ENCODE measurements around the gene PPP1R15A.
"Not testable (repeated sequence)": the region's sequence is repeated elsewhere in the genome, so short reads cannot be mapped to it uniquely, and the experiment has no call there.

The PPP1R15A gene

GRCh38 chr19:48859711-48860572 lies 12.3 kb upstream of the PPP1R15A start:
- no peak for DNase-seq (ENCODE audit: low spot score)

DNA sequence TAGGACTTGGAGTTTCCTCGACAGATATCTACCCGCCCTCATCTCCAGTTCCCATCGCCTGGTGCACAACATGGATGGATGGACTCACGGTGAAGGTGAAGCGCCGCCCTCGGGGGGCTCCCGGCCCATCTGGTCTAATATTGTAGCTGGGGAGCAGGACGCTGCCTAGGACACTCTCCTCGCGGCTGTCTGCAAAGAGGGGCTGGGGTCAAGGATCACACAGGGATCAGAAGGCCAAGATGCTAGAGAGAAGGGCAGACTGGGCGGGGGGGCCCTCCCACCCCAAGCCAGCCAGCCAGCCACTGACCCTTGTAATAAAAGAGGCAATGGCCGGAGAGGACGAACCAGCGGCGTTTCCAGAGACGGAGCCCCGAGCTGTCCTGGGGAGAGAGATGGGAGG lies 10.9 kb upstream of the PPP1R15A start:
- no peak for DNase-seq (ENCODE audit: low spot score)

- DNase-seq (ENCODE audit: low spot score): no peak
Observed at GRCh38 chr19:48862827-48863226, 9.4 kb upstream of the PPP1R15A start.

GRCh38 chr19:48866692-48867091 lies 5.5 kb upstream of the PPP1R15A start:
- DNase-seq (ENCODE audit: low spot score): no peak

DNA sequence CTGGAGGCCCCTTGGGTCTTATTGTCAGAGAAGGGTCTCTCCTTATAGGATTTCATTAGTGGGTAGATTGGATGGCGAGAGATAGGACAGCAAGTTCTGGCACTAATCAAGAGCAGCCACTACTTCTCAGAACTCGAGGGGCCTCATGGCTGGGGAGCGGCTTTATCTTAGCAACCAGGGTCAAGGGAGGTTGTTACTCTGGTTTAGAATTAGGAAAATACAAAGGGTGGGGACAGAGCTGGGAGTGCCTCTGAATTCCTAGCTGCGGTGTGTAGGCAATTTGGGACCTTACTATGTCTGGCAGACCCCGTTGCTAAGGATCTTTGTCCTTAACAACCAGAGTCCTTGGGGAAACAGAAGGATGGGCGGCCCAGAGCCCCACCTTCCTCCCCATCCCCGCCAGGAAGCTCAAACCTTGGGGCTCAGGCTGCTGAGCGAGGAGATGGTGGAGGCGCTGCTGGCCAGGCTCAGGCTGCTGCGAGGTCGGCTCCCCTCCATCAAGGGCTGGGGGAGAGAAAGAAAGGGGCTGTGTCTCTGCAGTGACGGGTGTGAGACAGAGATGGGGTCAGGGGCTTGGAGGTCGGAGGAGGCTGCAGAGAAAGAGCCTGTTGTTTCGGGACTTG lies 5.0 kb upstream of the PPP1R15A start:
- no peak for DNase-seq (ENCODE audit: low spot score)

DNA sequence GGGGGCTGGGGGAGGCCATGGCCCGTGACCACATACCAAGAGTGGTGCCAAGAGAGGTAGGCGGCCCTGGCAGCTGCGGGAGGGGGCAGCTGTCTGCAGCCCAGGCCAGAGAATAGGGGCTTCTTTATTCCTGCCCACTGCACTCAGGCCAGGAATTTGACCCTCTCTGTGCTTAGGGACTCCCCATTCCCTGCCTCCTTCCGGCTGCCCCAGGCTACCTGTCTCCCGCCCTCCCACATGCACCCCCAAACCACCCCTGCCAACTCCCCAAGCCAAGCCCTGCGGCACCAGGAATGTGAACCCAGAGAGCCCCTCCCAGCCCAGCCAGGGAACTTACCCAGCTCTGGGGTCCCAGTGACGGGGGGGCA lies 4.5 kb upstream of the PPP1R15A start:
- DNase-seq (ENCODE audit: low spot score): no peak

DNA sequence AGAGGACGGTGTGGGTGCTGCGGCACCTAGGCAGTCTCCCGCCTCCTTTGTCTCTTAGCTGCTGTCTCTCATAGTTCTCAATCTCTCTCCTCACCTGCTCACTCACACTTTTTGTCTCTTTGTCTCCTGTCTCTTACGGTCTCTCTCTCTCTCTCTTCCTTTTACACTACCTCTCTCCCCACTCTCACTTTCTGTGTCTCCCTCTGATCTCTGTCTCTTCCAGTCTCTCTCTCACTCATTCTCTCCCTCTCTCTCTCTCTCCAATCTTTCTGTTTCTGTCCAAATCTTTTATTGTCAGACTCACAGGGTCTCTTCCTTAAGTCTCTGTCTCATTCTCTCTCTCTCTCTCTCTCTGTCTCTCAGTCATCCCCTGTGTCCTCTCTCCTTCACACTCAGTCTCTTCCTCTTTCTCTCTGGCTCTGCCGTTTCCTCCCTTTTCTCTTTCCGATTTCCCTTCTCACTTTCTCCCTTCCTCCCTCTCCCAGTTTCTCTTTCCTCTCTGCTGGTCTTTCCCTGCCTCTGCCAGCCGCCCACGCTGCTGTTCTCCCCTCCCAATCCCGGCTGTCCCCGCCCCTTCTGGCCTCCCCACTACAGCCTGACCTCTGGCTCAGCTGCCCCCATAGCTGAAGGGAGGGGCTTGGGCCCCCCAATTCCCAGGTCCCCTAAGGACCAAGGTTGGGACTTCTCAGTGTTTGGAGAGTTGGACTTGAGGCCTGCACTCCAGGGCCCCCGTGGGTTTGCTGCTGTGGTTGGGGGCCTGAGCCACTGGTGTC lies 3.9 kb upstream of the PPP1R15A start, which contains the start of gene PLEKHA4:
TSS of gene PLEKHA4 (minus strand) at position 504 of the 773 bp plus-strand sequence. CDS start 997 bp downstream, outside the sequence.
- peak; percentile 40 for DNase-seq (ENCODE audit: low spot score)

DNA sequence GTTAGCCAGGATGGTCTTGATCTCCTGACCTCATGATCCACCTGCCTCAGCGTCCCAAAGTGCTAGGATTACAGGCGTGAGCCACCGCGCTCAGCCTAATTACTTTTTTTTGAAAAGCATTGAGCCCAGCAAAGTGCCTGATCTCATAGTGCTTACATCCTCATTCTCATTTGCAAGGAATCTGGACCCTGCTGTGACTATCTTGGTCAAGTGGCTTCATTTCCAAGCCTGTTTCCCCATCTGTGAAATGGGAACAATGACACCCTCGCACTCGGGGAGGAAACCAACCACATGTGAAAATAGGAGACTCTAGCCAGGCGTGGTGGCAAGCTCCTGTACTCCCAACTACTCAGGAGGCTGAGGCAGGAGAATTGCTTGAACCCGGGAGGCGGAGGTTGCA lies 2.2 kb upstream of the PPP1R15A start:
- DNase-seq (ENCODE audit: low spot score): no peak

GRCh38 chr19:48871471-48872181 lies 595 bp upstream of the PPP1R15A start:
- not testable (repeated sequence) for DNase-seq (ENCODE audit: low spot score)

DNA sequence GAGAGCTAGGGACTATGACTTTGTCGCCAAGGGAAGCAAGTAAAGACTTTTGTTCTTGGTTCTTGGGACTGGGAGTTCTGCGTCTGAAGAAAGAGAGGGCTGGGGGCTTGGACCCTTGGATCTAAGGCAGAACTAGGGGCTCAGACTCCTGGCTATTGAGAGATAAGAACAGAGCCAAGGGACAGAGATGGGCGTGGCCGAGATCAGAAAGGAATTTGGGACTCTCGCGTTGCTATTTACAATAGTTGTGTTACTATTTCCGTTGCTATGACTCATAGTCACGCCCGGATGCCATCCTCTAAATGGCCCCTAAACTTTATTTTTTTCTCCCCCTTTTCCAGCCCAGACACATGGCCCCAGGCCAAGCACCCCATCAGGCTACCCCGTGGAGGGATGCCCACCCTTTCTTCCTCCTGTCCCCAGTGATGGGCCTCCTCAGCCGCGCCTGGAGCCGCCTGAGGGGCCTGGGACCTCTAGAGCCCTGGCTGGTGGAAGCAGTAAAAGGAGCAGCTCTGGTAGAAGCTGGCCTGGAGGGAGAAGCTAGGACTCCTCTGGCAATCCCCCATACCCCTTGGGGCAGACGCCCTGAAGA lies 759 bp downstream of the PPP1R15A start:
- peak; percentile 98 for DNase-seq (ENCODE audit: low spot score)

DNA sequence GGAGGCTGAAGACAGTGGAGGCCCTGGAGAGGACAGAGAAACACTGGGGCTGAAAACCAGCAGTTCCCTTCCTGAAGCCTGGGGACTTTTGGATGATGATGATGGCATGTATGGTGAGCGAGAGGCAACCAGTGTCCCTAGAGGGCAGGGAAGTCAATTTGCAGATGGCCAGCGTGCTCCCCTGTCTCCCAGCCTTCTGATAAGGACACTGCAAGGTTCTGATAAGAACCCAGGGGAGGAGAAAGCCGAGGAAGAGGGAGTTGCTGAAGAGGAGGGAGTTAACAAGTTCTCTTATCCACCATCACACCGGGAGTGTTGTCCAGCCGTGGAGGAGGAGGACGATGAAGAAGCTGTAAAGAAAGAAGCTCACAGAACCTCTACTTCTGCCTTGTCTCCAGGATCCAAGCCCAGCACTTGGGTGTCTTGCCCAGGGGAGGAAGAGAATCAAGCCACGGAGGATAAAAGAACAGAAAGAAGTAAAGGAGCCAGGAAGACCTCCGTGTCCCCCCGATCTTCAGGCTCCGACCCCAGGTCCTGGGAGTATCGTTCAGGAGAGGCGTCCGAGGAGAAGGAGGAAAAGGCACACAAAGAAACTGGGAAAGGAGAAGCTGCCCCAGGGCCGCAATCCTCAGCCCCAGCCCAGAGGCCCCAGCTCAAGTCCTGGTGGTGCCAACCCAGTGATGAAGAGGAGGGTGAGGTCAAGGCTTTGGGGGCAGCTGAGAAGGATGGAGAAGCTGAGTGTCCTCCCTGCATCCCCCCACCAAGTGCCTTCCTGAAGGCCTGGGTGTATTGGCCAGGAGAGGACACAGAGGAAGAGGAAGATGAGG lies 1.5 kb downstream of the PPP1R15A start:
- peak; percentile 37 for DNase-seq (ENCODE audit: low spot score)

DNA sequence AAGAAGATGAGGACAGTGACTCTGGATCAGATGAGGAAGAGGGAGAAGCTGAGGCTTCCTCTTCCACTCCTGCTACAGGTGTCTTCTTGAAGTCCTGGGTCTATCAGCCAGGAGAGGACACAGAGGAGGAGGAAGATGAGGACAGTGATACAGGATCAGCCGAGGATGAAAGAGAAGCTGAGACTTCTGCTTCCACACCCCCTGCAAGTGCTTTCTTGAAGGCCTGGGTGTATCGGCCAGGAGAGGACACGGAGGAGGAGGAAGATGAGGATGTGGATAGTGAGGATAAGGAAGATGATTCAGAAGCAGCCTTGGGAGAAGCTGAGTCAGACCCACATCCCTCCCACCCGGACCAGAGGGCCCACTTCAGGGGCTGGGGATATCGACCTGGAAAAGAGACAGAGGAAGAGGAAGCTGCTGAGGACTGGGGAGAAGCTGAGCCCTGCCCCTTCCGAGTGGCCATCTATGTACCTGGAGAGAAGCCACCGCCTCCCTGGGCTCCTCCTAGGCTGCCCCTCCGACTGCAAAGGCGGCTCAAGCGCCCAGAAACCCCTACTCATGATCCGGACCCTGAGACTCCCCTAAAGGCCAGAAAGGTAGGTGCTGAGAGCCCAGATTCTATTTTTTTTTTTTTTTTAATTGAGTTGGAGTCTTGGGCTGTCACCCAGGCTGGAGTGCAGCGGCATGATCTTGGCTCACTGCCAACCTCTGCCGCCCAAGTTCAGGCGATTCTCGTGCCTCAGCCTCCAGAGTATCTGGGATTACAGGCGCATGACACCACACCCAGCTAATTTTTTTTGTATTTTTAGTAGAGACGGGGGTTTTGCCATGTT lies 2.3 kb downstream of the PPP1R15A start:
- peak; percentile 92 for DNase-seq (ENCODE audit: low spot score)

DNA sequence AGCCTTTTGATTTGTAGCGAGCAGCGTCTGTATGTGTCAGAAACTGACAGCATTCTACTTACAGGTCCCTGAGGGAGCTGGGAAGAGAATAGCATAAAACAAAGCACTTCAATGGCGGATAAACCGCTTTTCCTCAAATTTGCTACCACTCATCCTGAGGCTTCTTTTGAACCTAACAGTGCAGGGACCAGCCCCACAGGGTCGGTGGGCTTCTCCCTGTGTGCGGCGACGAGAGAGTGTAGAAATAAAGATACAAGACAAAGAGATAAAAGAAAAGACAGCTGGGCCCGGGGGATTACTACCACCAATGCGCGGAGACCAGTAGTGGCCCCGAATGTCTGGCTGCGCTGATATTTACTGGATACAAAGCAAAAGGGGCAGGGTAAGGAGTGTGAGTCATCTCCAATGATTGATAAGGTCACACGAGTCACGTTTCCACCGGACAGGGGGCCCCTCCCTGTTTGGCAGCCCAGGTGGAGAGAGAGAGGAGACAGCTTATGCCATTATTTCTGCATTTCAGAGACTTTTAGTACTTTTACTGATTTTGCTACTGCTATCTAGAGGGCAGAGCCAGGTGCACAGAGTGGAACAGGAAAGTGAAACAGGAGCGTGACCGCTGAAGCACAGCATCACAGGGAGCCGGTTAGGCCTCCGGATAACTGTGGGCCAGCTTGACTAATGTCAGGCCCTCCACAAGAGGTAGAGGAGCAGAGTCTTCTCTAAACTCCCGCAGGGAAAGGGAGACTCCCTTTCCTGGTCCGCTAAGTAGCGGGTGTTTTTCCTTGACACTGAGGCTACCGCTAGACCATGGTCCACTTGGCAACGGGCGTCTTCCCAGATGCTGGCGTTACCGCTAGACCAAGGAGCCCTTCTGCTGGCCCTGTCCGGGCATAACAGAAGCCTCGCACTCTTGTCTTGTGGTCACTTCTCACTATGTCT lies 4.1 kb downstream of the PPP1R15A start:
- DNase-seq (ENCODE audit: low spot score): peak; percentile 82

GRCh38 chr19:48877855-48878195 lies 5.6 kb downstream of the PPP1R15A start:
- DNase-seq (ENCODE audit: low spot score): no peak

- DNase-seq (ENCODE audit: low spot score): peak; percentile 57
Observed at GRCh38 chr19:48878196-48879024, 6.2 kb downstream of the PPP1R15A start.

GRCh38 chr19:48879025-48879637 lies 6.9 kb downstream of the PPP1R15A start:
- DNase-seq (ENCODE audit: low spot score): no peak

GRCh38 chr19:48879696-48880095 lies 7.5 kb downstream of the PPP1R15A start:
- DNase-seq (ENCODE audit: low spot score): not testable (repeated sequence)
